ENCODE data around the gene SNRPA.
A peak's percentile ranks its signal among the peaks of the same experiment; 100 is the strongest.

Gene SNRPA

GRCh38 chr19:40705362-40705651 lies 45.7 kb upstream of the SNRPA start:
- no peak overlapping the region for H3K4me3 ChIP-seq
- TF ChIP-seq, protein P1, sequence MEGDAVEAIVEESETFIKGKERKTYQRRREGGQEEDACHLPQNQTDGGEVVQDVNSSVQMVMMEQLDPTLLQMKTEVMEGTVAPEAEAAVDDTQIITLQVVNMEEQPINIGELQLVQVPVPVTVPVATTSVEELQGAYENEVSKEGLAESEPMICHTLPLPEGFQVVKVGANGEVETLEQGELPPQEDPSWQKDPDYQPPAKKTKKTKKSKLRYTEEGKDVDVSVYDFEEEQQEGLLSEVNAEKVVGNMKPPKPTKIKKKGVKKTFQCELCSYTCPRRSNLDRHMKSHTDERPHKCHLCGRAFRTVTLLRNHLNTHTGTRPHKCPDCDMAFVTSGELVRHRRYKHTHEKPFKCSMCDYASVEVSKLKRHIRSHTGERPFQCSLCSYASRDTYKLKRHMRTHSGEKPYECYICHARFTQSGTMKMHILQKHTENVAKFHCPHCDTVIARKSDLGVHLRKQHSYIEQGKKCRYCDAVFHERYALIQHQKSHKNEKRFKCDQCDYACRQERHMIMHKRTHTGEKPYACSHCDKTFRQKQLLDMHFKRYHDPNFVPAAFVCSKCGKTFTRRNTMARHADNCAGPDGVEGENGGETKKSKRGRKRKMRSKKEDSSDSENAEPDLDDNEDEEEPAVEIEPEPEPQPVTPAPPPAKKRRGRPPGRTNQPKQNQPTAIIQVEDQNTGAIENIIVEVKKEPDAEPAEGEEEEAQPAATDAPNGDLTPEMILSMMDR (IDR thresholded peaks at IDR 0.05): no peak
- DNase-seq: peak in 1 of 2 donors; percentile 53
- no peaks in the 10 kb centered on the region for H3K27me3 ChIP-seq
- intact Hi-C loops (cut with DNase I; ENCODE audit: low total_unique reads): no loop called here
- H3K4me1 ChIP-seq: no peaks in the 10 kb centered on the region
- H3K36me3 ChIP-seq: peaks cover 35 to 98% (median 72%) of the 10 kb centered on the region in 3 donors
- H3K27ac ChIP-seq: no peak overlapping the region
- no peaks in the 10 kb centered on the region for H3K9me3 ChIP-seq

GRCh38 chr19:40705950-40706619 lies 44.9 kb upstream of the SNRPA start:
- Histone ChIP-seq H3K27ac (no peak overlapping the region), H3K4me3 (no peak overlapping the region), H3K27me3 (no peaks in the 10 kb centered on the region), H3K36me3 (peaks cover 35 to 98% (median 72%) of the 10 kb centered on the region in 3 donors), H3K4me1 (no peaks in the 10 kb centered on the region), H3K9me3 (no peaks in the 10 kb centered on the region)
- TF ChIP-seq, protein P1 (IDR thresholded peaks at IDR 0.05): no peak
- intact Hi-C loops (cut with DNase I; ENCODE audit: low total_unique reads): no loop called here
- DNase-seq: no peak

DNA sequence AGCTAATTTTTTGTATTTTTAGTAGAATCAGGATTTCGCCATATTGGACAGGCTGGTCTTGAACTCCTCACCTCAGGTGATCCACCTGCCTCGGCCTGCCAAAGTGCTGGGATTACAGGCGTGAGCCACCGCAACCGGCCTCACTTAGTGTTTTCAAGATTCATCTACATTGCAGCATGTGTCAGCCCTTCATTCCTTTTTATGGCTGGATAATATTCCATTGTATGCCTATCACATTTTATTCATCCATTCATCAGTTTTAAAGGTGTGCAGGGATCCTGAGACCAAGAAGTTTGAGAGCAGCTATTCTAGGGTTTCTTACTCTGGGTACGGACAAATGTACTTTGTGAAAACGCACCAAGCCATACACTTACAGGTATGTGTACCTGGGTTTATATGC lies 43.4 kb upstream of the SNRPA start:
- Histone ChIP-seq H3K27ac (no peak overlapping the region), H3K4me1 (no peaks in the 10 kb centered on the region), H3K36me3 (peaks cover 35 to 92% (median 56%) of the 10 kb centered on the region in 3 donors), H3K27me3 (no peaks in the 10 kb centered on the region), H3K9me3 (no peaks in the 10 kb centered on the region), H3K4me3 (no peak overlapping the region)
- TF ChIP-seq, protein P1 (IDR thresholded peaks at IDR 0.05): no peak
- no peak for DNase-seq
- intact Hi-C loops (cut with DNase I; ENCODE audit: low total_unique reads): no loop called here

GRCh38 chr19:40709817-40710216 lies 41.2 kb upstream of the SNRPA start:
- no peak overlapping the region for H3K27ac ChIP-seq
- no peaks in the 10 kb centered on the region for H3K9me3 ChIP-seq
- H3K4me3 ChIP-seq: no peak overlapping the region
- DNase-seq: no peak
- H3K27me3 ChIP-seq: no peaks in the 10 kb centered on the region
- intact Hi-C loops (cut with DNase I; ENCODE audit: low total_unique reads): no loop called here
- peaks cover 22 to 75% (median 34%) of the 10 kb centered on the region in 3 donors for H3K36me3 ChIP-seq
- peaks cover 0 to 11% (median 9%) of the 10 kb centered on the region in 4 donors for H3K4me1 ChIP-seq
- TF ChIP-seq, protein P1 (IDR thresholded peaks at IDR 0.05): no peak

DNA sequence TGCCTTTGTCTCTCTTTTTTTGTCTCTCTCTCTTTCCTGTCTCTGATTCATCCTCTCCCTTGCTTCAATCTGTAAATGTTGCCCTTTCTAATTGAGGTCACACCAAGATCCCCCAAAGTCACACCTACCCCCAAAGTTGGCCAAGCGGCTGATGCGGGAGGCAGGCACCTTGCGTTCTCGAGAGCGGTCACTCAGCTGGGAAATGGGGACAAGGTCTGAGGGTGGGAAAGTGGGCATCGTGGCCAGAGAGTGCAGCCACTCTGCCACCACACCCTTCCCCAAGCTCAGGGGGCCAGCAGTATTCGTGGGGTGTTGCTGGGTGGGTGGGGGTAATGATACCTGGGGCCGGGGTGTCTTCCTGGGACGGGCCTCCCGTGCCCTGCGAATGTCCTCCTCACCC lies 37.1 kb upstream of the SNRPA start:
- peak overlapping the region; percentile 78 to 81 for H3K4me3 ChIP-seq
- TF ChIP-seq, protein P1 (IDR thresholded peaks at IDR 0.05): no peak
- intact Hi-C loops (cut with DNase I; ENCODE audit: low total_unique reads): loop anchor here (2.0 kb wide), 1 partner anchor 23 kb away; the partner anchor contains the start of gene NUMBL
- H3K4me1 ChIP-seq: peaks cover 0 to 35% (median 21%) of the 10 kb centered on the region in 4 donors
- no peaks in the 10 kb centered on the region for H3K27me3 ChIP-seq
- peaks cover 0 to 34% (median 19%) of the 10 kb centered on the region in 3 donors for H3K36me3 ChIP-seq
- H3K9me3 ChIP-seq: no peaks in the 10 kb centered on the region
- DNase-seq: no peak
- peak overlapping the region; percentile 96 to 97 for H3K27ac ChIP-seq
